NCI-H510A (cell line): ENCODE results near the gene UBE2I.
"Not testable (repeated sequence)": the region's sequence is repeated elsewhere in the genome, so short reads cannot be mapped to it uniquely, and the experiment has no call there.

Source experiments
- DNase-seq: peaks from one replicate; lab custom pipeline; 2025; lab: John Stamatoyannopoulos, UW

UBE2I gene

DNA sequence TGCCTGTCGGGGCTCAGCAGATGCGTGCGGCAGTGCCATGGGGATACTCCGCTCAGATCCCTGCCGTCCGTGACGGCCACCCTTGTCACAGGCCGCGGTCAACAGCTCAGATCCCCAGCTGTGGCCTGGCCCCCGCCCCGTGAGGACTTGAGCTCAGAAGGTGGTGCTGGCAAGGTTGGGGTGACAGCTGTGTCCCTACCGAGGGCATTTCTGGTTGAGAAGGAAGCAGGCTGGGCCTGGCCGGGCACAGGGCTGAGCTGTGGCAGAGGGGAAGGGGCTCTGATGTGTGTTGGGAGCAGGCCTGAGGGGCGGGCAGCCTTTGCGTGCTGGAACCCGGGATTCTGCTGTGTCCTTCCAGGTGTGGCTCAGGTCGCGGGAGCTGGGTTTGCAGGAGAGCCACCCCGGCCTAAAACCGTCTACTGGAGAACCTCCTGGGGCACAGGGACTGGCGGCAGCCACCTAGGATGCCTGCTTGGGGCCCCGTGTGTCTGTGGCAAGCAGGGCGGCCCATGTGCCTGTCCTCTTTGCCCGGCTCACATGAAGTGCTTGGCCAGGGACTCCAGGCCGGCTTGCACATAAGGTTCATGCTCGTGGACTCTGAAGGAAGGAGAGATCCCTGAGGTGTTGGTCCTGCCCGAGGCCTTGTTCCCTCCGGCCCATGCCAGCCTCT, 5.1 kb downstream of the UBE2I start:
- DNase-seq: no peak

DNA sequence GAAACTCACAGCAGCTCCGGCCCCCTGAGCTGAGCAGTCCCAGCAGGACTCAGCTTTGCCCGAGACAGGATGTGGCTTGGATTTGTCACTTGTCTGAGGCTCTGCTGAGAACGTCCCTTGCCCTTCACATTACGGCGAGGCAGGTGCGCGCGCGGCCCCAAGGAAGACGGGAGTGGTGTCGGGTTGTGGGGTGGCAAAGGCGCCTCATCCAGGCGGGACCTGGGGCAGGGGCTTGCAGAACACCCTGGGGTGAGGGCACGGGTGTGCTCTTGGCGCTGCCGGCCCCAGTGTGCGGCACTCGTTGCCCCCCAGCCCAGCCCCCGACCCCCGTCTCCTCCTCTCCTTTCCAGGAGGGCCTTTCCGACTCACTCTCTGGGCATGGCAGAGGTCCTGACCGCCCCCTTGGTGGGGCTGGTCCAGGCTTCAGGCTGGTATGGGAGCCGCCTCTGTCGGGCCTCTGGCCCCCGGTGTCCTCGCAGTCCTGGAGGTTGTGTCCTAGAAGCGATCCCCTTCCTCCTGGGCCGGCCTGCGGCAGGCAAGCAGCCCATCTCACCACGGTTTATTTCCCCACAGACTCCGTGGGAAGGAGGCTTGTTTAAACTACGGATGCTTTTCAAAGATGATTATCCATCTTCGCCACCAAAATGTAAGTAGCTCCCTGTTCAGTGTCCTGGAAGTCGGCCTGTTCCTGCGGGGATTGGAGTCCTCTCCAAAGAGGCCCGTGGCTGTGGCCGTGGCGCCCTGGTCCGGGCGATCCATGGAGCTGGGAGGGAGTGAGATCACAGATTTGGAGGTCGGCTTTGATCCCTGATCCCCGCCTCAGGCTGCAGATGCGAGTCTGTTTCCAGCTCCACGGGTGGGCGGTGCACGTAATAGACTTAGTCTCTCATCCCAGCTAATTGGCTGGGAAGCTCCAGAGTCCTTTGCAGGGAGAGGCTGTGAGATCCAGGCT, 5.9 kb downstream of the UBE2I start:
- no peak for DNase-seq

DNA sequence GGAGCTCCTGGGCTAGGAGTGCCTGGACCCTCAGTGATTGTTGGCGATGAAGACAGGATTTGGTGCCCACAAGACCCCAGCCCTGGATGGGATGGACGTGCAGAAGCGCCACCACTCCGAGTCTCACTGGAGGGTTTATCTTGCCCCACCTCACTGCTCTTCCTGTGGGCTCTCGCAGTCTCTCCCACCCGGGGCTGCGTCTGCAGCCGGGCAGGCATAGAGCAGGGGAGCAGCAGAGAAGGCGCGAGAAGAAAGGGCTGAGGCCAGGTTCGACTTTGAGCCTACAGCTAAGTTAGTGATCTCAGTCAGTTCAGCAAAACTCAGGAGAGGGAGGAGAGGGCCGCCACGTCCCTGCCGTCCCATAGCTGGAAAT, 6.6 kb downstream of the UBE2I start:
- no peak for DNase-seq

DNA sequence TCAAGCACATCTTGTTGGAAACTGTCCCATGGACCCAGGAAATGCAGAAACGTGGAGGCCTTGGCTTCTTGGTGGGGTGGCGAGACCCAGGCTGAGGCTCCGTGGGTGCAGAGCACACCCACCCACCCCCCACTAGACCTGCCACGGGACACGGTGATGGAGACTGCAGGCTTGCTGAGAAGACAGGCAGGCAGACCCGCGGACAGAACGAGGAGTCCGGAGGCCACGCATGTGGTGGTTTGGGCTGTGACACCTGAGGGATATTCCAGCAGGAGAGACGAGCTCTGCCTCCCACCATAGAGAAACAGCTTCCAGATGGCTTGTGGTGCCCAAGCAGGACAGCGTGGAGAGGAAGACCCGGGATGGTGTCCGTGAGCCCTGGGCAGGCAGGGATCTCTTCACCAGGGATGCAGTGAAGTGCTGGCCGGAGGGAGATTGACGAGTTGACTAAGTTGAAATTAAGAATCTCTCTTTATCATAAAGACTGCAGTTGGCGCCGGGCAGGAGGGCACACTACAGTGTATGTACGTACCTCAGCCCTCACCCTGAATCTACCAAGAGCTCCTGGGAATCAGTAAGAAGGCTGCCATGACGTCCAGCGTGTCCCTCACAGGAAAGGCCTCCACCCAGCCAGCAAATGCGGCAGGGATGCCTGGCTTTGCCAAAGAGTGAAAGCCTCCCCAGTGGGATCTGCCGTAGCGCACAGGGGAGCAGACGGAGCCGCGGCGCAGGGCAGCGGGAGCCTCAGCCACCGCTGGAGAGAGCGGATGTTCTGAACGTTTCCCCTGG, 8.2 kb downstream of the UBE2I start:
- DNase-seq: no peak

DNA sequence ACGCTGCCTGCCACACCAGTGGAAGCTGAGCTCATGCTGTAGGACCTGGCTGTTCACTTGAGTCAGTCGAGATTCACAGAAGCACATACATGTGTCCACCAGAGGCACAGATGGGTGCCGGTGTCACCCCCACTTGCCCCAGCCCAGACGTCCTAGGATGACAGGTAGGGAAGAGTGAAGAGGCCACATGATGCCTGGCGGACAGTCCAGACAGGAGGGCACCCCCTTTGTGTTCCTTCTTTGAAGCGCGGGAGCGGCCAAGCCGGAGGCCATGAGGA, 8.8 kb downstream of the UBE2I start:
- no peak for DNase-seq

DNA sequence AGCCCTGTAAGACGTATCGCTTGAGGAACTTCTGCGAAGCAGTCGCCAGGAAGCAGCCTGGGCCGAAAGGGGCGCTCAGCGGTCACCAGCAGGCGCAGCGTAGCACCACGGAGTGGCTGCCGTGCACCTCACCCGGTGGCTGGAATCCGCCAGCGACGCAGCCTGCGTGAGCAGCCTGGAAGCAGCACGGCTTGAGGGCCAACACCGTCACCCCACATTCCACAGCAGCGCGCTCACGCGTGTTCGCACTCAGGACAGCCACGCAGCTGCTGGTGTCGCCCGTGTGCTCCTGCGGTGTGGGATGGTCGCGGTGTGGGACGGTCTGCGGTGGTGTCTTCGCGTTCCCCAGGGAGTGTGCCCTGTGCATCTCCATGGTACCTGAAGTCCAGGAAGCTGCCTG, 9.6 kb downstream of the UBE2I start:
- DNase-seq: no peak

DNA sequence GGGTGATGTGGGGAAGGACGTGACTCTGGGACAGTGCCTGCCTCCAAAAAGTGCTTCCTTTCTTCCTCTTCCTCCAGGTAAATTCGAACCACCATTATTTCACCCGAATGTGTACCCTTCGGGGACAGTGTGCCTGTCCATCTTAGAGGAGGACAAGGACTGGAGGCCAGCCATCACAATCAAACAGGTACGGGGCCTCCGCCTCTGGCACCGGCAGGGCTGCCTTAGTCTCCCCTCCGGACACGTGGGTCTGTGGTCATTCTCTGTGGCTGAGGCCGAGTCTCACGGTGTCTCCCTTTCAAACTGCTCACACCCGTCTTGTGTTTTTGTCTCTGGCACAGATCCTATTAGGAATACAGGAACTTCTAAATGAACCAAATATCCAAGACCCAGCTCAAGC, 10.7 kb downstream of the UBE2I start:
- no peak for DNase-seq

DNA sequence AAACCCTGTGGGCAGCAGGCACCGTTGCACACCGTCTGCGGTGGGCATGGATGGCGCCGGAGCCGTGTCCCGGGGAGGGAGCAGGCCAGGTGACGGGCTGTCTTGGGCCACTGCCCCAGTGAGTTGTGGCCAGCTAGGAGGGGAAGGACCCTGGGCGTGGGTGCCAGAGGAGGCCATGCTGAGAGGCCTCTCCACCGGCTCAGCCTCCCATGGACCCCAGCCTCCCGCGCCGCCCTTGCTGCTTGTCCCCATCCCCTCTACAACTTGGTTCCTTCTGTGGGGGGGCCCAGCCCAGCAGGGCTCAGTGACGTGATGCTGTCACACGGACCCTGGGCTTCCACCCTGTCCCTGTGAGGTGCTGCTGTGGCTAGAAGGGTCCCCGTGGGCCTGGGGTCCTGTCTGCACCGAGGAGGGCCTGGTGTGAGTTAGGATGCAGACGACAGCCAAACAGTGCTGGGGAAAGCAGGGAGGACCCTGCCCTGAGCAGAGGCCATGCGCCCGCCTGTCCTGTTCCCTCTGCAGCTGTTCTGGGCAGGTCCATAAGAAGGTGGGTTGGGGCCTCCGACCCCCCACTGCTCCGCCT, 11.3 kb downstream of the UBE2I start:
- no peak for DNase-seq

DNA sequence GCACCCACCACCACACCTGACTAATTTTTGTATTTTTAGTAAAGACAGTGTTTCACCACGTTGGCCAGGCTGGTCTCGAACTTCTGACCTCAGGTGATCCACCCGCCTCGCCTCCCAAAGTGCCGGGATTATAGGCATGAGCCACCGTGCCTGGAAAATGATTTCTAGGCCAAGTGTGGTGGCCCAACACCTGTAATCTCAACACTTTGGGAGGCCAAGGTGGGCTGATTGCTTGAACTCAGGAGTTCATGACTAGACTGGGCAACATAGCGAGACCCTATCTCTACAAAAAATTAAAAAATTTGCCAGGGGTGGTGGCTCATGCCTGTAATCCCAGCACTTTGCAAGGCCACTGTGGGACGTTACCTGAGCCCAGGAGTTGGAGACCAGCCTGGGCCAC, 13.0 kb downstream of the UBE2I start:
- no peak for DNase-seq

DNA sequence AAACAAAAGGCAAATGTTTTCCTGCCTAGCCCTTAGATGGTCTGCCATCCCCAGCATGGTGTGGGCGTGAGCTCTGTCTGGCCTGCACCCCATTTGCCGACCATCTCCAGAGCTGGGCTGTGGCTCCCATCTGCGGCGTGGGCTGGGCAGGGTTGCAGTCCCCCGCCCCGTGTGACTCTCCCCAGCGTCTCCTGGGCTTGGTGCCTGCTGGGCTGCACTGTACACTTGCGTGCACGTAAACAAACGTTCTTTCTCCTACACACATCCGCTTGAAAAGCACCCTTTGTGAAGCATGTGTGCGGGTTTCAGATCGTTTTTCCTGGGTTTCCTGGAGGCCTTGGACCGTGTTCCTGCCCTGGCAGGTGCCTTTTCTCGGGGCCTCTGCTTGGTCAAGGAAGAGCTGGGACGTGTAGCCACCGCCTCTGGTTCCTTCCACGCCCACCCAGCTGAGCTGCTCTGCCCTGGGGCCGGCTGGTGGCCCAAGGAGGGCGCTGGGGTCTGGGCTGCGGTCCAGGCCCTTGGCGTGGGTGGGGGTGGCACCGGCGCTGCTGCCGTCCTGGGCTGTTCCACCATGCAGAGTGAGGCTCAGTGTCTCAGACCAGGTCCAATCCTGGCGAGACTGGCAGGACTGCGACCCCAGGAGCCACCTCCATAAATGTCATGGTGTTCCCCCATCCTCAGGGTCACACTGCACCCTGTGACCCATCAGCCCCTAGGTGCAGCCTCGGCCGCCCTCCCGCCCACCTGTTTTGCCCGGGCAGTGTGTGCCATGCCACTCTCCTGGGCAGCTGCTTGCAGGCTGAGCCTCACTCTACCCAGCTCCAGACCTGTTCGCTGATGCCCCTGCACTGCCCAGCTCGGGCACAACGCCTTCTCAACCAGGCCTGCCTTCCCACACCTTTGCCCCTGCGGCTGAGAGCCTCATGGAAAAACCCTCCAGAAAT, 14.1 kb downstream of the UBE2I start:
- no peak for DNase-seq

DNA sequence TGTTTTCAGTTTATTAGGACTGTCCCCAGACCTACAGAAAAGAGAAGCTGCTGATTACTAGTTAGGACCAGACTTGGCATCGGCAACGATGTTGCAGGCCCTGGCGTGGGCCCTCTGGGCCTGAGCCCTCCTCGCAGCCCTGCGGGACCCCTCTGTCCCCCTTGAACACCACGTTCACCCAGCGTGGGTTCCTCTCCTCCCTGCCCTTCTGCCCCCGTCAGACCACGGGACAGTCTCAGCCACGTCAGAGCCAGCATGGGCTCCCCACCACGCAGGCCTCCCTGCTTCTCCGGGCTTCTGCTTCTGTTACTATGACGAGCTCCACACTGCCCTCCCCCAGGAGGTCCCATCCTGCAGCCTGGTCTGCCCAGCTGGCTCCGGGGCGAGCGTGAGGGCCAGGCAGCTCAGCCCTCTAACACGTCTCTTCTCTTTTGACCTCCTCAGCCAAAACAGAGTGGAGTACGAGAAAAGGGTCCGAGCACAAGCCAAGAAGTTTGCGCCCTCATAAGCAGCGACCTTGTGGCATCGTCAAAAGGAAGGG, 14.9 kb downstream of the UBE2I start:
- DNase-seq: no peak

DNA sequence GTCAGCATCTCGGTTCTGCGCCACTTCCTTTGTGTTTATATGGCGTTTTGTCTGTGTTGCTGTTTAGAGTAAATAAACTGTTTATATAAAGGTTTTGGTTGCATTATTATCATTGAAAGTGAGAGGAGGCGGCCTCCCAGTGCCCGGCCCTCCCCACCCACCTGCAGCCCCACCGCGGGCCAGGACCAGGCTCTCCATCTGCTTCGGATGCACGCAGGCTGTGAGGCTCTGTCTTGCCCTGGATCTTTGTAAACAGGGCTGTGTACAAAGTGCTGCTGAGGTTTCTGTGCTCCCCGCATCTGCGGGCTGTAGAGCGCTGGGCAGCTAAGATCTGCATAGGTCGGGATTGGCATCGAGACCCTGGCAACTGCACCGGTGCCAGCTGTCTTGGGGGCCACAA, 15.8 kb downstream of the UBE2I start:
- DNase-seq: no peak

DNA sequence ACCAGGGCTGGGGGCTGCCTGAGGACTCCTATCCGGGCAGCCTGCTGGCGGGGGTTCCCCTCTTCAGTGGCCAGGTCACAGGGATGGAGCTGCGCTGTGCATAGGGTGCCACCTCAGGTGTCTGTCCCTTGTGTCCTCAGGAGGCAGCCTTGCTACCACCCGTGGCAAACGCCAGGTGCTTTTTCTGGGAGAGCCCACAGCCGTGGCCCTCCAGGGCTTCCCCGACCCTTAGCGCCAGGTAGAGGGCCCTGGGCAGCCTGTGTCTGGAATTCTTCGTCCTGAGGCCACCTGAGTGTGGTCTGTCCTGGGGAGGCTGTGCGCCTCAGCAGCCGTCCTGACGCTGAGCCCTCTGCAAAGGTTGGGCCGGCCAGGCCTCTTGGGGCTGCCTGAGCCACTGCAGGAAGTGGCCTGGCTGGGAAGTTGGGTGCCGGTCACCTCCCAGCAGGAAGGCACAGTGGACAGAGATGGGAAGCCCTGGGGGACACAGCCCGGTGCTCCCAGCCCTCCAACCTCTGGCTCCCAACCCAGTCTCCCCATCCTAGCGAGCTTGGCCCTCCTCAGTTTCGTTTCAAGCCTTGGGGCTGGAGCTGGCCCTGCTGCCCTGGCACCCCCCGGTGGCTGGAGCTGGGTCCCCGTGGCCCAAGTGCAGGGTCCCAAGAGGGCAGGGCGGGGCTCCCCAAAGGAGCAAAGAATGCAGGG, 16.4 kb downstream of the UBE2I start:
- no peak for DNase-seq

DNA sequence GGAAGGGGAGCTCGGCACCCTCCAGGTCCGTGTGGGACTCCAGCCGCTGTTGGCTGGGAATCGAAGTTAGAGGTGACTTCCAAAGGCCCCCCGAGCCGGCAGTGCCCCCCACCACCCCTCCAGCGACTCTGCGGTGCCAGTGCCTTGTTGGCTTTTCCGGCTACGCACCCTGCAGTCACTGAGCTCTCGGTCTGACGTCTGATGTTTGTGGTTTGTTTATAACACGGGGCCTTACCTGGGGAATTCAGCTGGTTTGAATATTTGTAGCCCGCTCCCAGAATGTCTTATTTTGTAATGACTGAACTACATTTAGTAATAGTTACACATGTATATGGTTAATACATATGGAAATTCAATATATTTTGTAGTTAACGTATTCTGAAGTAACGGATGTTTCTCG, 17.0 kb downstream of the UBE2I start:
- DNase-seq: no peak

DNA sequence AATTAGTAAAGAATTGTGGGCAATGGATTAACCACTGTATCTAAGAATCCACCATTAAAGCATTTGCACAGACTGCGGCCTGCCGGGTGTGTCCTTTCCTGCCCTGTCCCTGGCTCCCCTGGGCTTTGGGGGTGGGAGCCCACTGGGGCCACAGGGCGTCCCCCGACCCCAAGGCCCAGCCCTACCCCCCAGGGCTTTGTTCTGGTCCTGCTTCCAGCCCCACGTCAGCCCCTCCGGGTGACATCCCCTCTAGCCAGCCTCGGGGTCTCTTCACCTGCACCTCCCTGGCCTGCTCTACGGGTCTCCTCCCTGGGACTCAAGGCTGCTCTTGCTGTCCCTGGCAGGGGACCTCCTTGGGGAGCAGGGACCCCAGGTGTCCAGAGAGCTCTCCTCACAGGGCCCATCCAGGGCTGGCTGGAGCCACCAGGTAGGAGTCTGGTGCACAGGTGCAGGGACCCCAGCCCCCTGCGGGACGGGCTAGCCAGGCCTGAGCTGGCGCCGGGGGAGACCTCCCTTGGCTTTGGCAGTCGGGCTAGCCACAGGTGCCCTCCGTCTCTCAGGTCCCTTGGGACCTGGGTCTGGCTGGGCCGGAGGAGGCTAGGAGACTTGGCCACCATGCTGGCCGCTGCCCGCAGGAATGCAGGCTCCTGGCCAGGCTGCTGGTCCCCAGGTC, 17.6 kb downstream of the UBE2I start:
- DNase-seq: no peak

DNA sequence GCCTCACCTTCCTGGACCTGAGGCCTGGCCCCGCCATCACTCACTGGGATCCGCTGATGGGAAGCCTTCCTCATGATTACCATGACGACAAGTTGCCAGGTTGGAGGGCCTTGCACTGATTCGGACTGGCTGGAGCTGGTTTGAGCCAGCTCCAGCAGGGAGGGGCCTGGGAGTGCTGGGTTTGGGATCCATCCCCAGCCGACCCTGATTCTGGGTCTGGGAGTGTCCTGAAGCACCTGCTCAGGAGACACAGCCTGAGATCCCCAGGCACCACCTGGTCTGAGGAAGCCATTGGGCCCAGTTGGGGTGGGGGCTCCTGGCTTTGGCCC, 18.1 kb downstream of the UBE2I start:
- DNase-seq: no peak

DNA sequence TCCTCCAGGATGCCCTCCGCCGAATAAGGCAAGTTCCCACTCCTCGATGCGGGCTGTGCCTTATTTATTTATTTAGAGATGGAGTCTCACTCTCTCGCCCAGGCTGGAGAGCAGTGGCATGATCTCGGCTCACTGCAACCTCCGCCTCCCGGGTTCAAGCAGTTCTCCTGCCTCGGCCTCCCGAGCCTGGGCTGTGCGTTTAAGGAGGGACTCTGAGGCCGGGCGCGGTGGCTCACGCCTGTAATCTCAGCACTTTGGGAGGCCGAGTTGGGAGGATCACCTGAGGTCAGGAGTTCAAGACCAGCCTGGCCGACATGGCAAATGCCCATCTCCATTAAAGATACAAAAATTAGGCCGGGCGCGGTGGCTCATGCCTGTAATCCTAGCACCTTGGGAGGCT, 18.7 kb downstream of the UBE2I start:
- DNase-seq: not testable (repeated sequence)

DNA sequence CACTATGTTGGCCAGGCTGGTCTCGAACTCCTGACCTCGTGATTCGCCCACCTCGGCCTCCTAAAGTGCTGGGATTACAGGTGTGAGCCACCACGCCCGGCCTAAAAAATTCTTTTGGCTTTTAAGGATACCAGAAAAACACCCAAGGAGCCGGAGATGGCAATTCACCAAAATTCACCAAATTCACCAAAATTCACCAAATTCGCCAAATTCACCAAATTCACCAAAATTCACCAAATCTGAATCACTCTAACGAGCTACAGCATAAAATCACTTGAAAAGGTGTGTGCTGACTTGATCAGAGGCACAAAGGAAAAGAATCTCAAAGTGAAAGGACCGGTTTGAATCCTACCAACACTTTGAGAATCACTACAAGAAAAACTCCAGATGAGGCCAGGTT, 19.5 kb downstream of the UBE2I start:
- not testable (repeated sequence) for DNase-seq

DNA sequence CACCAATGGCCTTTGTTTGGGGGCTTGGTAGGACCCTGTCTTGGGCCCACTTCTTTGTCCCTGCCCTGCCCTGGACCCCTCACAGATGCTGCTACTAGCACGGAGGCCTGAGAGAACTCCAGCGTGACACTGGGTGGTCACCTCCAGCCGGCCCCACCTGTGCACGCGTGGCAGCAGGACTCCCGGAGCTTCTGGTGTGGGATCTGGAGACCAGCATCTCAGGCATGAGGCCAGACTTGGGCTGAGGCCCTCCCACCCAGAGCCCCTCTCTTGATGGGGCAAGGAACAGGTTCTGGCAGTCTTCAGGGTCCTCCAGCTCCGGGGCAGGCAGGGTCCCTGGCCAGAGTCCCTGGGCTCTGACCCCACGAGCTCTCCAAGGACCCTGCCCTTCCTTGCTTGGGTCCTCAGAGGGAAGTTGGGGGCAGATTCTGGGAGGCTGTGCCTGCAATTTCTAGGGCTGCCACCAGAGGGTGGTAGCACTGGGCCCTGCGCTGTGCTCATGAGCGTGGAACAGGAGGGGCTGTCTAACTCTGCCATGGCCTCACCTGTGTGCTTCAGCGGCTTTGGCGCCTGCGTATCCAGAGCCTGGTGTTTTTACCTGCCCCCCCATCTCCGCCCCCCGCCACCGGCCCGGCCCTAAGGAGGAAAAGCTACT, 21.0 kb downstream of the UBE2I start:
- no peak for DNase-seq
